Suppressor macrophage treated with lipopolysaccharide for 4 hours (primary cell): ENCODE measurements around the gene ASIC1.
"Not testable (repeated sequence)": the region's sequence is repeated elsewhere in the genome, so short reads cannot be mapped to it uniquely, and the experiment has no call there.

Experiments
- DNase-seq: peaks from one replicate; pipeline ENCODE4 v3.0.0-alpha.2; 2020

Gene ASIC1

DNA sequence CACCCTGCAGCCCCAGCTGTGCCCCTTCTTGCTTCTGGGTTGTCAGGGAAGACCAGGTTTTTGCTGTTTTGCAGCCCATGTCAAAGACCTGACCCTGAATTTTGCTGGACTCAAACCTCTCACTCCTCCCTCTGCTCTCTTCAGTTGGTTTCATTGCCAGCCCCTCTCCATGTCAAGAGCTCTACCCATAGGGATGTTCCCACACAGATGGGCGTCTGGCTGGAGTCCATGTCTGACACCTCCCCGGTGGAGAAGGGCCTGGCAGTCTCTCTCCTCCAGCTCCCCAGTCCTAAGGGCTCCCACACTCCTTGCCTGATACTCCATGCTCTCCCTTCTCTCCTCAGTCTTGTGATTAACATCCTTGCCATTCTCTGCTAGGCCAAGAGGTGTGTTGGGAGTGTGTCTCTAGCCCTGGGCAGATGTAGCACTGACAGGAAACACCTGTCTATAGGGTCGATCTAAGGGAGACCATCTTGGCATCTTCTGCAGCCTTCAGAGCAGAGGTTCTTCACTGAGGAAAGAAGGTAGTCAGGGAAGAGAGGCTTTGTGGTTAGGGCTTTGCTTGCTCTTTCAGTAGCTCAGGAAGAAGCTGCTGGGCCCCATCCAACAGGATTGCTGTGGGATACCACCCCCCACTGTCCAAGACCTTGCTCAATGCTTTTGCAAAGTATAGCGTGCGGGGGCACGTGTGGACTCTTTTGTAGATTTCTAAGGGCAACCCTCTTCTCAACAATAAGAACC, 4.7 kb downstream of the ASIC1 start:
- DNase-seq = no peak

DNA sequence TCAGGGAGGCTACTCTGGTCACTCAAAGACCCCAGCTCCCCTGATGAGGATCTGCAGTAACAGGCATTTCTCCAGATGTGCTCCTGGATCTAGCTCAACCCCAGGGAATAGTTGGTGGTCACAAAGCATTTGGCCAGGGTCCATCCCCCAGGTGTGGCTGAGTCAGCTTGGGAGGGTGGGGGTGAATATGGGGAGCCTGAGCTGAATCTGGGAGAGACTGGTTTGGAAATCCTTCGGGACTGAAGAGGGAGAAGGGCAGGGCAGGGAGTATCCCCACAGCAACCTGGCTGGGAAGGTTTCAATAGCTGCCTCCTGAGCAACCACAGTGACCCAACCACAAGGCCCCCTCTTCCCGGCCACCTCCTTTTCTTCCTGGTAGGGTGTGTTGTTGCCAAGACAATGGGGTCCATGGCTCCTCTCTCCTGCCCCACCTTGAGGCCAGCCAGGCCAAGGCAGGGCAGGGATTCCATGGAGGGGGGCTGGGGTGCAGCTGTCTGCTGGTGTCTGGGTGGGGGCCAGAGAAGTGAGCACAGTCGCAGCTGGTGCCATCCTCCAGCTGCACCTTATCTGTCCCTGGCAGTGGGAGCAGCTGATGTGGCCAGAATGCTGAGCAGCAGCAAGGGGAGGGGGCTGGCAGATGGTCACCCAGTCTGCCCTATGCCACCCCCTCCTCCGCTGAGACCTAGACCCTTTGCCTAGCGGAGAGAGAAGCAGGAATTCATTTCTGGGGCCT, 5.5 kb downstream of the ASIC1 start:
- no peak for DNase-seq

DNA sequence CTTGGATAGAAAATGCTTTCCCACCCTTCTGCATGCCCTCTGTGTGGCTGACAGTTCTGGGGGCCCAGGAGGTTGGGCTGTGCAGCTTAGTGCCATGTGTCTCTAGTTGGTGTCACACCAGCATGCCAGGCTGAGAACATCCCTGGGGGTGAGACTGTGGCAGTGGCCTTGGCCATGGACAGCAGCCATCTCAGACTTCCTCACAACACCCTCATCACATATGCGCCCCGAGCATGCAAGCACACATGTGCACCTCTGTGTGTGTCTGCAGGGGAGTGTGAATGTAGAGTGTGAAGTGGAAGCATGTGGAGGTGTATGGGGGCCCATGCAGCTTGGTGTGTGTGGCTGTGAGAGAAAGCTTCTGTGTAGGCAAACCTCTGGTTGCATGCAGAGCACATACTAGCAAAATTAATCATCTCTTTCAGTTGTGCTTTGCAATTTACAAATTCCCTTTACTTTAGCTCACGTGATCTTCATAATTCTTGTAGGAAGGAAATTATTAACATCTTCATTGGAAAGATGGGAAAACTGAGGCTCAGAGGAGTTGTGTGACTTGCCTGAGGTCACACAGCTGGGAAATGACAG, 8.4 kb downstream of the ASIC1 start:
- DNase-seq = no peak

DNA sequence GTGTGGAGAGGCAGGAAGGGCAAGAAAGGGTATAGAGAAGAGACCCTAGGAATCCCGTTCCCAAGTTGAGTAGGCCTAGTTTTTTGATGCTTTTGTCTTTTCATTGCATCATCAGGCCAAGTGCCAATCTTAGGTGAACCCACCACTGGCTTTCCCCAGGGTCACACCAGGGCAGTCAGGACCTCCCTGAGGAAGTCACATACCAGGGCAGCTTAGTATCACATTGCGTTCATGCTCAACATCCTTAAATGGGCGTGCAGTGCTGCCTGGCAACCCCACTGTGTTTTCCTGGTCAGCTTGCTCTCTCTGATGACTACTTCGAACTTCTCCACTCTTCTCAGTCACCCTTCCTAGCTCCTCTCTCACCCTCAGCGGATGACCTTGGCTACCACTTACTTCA, 9.0 kb downstream of the ASIC1 start:
- DNase-seq = peak; percentile 70

DNA sequence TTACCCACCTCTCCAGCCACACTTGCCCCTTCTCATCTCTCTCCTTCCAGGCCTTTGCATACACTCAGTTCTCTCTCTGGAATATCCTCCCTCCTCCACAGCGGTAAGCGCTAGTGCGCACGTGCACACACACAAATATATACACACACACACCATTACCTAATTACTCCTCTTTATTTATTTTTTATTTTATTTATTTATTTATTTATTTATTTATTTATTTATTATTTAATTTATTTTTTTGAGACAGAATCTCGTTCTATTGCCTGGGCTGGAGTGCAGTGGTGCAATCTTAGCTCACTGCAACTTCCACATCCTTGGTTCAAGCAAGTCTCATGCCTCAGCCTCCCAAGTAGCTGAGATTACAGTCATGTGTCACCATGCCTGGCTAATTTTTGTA, 11.7 kb downstream of the ASIC1 start:
- no peak for DNase-seq

DNA sequence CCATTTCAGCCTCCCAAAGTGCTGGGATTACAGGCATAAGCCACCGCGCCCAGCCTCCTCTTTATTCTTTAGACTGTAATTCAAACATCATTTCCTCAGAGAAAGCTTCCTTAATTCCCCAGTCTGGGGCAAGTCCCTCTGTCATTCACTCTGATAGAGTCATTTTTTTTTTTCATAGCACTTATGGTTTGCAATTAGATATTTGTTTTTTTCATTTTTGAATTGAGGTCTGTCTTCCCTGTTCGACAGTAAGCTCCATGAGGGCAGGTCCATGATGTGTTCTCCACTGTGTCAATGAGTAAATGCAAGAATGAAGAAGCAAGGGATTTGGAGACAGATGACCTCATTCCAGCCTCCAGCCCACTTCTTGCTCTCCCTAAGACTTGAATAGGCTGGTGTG, 12.1 kb downstream of the ASIC1 start:
- peak; percentile 39 for DNase-seq

DNA sequence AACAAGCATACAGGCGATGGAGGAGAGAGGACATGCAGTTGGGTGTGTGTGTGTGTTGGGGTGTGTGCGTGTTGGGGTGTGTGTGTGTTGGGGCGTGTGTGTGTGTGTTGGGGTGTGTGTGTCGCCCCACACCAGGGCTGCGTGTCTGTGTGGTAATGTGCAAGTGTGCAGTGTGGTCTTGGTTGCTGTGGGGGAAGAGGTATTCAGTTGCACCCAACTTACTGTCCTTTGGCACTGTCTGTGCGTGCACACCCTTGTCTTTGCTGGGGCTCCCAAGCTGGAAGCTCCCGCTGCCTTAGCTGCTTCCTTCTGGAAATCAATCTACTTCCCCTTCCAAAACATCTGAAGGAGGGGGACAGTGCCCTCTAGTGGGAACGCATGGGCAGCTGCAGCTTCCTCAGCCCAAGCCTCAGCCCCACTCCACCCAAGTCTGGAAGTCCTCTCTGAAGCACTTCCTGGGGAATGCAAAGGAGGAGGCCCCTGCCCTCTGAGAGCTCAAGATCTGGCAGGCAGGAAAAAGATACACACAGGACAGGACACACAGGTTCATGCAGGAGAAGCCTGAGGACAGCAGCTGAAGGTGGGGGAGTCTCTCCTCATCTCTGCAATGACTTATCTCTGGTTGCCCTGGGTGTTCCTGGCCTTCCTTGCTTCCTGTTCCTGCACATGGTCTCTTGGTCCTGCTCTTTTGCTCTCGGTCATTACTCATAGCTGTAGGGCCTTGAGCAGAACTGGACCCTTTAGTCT, 13.1 kb downstream of the ASIC1 start:
- DNase-seq = peak; percentile 88

DNA sequence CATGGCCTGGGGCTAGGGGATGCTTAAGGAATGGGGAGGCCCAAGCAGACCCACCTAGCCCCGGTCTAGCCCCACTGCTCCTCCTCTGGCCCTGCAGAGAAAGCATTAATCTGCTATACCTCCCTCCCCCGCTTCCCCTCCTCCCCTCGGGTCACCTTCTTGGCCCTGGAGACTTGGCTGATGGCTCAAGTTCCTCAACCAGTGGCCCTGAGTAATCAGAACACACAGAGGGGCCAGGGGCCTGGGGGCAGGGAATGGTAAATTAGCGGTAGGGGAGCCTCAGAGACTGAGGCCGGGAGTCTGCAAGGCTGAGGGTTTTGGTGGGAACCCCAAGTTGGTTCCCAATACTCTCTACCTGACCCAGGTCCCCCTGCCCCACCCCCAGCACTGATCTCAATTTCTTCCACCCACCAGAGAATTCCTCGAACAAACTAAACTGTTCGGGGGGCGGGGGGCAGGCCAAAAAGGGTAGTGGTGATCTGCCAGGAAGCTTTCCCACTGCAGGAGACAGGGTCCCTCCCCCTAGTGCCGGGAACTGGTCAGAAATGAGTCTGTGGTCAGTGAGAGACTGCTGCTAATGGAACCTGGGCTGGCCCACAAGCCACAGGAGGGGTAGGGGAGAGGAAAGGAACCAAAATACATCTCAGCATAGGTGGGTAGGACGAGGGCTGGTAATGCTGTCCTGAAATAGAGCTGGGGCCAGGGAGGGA, 15.0 kb downstream of the ASIC1 start:
- DNase-seq = no peak

DNA sequence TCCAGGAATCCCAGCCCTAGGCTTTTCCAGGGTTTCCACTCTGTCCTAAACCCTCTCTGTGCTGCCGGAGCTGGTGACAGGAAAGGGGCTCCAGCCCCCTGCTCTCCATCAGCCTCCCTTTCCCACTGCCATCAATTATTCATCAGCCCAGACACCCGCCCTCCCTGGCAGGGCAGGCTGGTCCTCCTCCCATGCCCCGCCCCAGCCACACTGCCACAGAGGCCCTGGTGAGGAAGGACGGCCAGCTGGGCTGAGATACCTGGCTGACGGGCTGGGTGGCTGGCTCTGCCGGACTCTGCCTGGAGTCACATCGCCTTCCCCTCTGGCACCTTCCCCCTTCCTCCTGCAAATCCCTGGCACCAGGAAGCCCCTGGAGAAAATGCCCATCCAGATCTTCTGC, 15.8 kb downstream of the ASIC1 start:
- no peak for DNase-seq

DNA sequence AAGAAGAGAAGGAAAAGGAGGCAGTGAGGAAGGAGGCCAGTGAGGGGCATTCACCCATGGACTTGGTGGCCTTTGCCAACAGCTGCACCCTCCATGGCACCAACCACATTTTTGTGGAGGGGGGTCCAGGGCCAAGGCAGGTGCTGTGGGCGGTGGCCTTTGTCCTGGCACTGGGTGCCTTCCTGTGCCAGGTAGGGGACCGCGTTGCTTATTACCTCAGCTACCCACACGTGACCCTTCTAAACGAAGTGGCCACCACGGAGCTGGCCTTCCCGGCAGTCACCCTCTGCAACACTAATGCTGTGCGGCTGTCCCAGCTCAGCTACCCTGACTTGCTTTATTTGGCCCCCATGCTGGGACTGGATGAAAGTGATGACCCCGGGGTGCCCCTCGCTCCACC, 16.3 kb downstream of the ASIC1 start:
- DNase-seq = no peak

DNA sequence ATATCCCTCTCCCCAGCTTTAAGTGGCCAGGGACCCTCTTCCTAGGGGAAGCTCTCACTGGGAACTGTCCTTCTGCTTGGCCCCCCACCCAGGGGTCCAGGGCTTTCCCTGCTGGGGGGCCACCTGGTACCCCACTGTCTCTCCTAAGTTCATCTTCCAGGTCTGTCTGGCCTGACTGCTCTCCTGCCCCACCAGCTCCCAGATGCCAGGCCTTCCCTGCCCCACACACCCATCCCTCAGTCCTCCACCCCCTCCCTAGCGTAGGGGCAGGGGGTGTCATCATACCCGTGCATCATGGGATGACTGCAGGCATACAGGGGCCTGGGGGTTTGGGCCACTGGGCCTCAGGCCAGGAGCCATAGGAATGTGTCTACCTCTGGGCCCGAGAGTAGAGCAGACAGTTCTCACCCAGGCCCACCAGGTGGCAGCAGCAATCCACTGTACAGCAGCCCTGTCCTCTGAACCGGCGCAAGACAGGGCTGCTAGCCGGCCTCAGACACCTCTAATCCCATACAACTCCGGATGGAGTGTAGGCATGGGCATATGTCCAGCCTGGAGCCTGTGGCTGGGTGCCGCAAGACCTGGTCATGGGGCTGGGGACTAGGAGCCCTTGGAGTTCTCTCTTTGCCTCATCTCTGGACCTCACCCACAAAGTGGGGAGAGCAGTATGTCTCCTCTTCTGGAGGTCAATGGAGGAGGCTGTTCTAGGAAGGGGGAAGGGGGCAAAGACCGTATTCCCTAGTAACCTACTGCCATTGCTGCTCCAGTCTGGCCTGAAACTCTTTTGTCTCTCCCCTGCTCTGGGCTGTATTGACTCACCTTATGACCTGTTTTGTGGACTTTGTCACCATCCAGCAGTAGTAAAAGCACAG, 17.8 kb downstream of the ASIC1 start:
- DNase-seq = peak; percentile 86

DNA sequence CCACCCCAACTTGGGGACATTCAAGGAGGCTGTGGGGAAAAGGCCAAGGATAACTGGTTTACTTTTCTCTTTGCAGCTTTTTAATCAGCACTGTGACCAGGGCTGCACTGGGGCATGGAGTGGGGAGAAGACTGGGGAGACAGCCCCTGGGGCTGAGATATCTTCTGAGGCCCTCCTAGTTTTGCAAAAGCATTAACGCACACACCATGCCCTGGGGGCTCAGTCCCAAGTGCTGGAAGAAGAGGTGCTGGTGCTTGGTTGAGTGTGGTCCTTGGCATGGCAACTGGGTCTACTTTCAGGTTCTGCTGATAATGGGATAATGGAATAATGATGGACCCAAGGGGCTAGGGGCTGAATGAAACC, 18.4 kb downstream of the ASIC1 start:
- DNase-seq = no peak

DNA sequence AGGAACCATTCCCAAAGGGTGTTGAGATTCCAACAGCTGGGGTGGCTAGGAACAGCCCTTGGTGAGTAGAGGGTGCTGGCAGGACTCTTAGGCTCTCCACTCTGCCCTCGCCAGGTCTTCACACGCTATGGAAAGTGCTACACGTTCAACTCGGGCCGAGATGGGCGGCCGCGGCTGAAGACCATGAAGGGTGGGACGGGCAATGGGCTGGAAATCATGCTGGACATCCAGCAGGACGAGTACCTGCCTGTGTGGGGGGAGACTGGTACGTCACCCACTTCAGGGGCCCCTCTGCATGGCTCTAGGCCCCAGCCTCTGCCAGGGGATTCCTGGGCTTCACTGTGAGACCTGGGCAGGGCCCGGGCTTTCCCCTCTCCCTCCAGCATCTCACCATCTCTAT, 19.7 kb downstream of the ASIC1 start:
- DNase-seq = no peak

DNA sequence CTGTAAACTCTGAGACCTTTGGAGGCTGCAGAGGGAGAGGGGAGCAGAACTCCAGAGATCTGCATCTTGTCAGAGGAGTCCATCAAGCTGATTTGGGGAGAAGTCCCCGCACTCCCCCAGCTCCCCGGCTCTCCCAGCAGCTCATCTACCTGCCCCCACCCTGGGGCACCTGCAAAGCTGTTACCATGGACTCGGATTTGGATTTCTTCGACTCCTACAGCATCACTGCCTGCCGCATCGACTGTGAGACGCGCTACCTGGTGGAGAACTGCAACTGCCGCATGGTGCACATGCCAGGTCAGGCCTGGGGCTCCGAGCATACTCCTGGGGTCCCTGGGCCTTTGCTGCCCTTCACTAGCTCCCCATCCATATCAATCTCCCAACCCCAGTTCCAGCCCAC, 20.9 kb downstream of the ASIC1 start:
- DNase-seq = no peak

DNA sequence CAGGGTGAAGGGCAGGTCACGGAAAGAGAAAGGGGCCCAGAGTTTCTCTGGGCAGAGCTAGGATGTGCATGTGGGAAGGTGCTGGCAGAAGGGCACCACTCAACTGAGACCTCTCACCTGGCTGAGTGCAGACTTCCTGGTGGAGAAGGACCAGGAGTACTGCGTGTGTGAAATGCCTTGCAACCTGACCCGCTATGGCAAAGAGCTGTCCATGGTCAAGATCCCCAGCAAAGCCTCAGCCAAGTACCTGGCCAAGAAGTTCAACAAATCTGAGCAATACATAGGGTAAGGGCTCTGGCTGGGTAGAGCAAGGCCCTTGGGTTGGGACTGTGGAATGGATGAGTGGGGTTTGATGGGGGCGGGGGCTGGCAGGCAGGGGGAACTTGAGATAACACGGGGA, 22.4 kb downstream of the ASIC1 start:
- DNase-seq = no peak

DNA sequence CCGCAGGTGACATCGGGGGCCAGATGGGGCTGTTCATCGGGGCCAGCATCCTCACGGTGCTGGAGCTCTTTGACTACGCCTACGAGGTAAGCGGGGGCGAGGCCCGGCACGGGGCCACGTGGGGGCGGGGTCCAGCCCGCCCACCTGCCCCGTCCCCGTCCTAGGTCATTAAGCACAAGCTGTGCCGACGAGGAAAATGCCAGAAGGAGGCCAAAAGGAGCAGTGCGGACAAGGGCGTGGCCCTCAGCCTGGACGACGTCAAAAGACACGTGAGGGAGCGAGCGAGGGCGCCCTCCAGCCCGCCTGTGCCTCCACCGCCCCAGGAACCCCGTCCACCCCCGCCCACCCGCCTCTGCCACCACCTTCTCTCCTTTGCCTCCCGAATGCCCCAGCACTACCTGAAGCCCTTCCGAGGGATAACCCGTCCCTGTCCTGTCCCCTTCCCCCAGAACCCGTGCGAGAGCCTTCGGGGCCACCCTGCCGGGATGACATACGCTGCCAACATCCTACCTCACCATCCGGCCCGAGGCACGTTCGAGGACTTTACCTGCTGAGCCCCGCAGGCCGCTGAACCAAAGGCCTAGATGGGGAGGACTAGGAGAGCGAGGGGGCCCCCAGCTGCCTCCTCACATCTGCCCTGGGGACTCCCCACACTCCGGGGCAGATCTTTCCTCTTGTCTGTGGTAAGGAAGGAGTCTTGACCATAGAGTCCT, 23.9 kb downstream of the ASIC1 start:
- DNase-seq = no peak

DNA sequence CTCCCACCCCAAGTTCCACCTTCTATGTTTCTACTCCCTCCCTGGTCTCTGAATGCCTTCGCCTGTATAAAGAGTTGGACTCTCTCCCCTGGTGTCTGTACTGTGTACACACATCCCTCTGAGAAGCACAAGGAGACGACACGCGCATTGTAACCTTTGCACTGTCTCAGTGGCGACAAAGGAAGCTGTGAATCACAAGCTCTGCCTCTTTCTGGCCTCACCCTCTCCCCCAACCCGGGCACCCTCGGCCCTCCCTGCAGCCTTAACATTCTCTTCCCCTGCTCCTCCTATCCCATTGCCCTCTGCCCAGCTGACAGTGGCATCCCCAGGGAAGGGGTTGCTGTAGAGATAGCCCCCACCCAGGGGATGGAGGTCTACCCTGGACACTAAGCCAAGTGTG, 25.2 kb downstream of the ASIC1 start:
- no peak for DNase-seq

DNA sequence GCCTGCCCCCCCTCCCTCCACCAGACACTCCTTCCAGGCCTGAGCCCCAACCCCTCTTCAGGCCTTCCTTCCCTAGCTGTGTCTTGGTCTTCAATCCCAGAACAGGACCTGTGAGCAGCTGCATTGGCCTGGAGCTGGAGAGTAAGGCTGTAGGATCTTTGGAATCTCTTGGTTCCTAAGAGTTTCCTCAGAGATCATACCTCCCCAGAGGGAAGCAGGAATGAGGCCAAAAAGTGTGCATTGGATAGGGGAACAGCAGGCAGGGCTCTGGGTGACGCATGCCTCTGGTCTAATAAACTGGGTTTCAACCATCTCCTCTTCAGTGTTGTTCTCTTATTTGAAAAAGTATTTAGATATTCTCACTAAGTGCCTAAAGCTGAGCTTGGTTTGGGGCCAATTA, 25.9 kb downstream of the ASIC1 start:
- DNase-seq = no peak

DNA sequence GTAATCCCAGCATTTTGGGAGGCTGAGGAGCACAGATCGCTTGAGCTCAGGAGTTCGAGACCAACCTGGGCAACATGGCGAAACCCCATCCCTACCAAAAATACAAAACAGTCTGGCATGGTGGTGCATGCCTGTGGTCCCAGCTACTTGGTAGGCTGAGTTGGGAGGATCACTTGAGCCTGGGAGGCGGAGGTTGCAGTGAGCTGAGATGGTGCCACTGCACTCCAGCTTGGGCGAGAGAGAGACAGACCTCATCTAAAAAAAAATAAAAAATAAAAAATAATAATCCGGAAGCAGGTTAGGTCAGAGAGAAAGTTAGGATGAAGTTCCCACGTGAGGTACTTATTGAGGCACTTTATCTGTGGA, 27.0 kb downstream of the ASIC1 start:
- DNase-seq = not testable (repeated sequence)

DNA sequence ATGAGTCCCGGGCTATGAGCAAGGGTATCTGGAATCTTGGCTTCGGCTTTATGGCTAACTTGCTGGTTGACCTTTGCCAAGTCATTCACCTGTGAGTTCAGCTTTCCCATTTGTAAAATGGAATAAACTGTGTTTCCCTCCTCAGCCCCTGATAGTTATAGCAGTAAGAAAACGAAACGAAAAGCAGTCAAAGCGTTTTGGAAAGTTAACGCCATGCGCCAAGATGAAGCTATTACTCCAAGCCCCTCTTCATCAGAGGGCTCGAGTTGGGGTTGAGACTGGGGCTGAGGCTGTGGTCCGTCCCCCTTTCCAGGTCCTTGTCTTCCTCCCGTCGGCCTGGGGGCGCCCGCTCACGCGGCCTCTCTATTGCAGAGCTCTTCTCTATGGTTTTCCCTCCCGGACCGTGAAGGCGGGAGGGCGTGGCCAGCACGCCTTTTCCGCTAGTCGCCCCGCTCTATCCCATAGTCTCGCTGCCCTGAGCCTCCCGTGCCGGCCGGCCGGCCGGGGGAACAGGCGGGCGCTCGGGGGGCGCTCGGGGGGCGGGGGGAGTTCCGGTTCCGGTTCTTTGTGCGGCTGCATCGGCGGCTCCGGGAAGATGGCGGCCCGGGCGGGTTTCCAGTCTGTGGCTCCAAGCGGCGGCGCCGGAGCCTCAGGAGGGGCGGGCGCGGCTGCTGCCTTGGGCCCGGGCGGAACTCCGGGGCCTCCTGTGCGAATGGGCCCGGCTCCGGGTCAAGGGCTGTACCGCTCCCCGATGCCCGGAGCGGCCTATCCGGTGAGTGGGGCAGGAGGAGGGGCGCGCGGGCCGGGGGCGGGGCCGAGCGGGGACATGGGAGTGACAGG, 27.6 kb downstream of the ASIC1 start, which contains the start of gene SMARCD1:
Gene SMARCD1, plus strand, starts transcription at position 568 of the 840 bp plus-strand sequence. Its CDS starts 28 bp downstream, at position 596.
- DNase-seq = peak; percentile 90
